Stimulated activated naive CD8-positive, alpha-beta T cell treated with anti-CD3 and anti-CD28 coated beads, Interleukin-15, Interleukin-2, amounts not matched to agents 100 ng/mL and 50 ng/mL, for 24 hours (primary cell): ENCODE results near the gene MCM9.
A peak's percentile ranks its signal among the peaks of the same experiment; 100 is the strongest.

Experiments used
- H3K27ac Mint-ChIP-seq: one replicate; pipeline ENCODE4 v1.8.0; 2021; ENCODE audit warnings: mild to moderate bottlenecking, mixed read lengths
- H3K27me3 Mint-ChIP-seq: one replicate; pipeline ENCODE4 v1.8.0; 2021; ENCODE audit warnings: mixed read lengths
- H3K36me3 Mint-ChIP-seq: one replicate; pipeline ENCODE4 v1.8.0; 2021; ENCODE audit warnings: low read depth, mixed read lengths
- H3K4me1 Mint-ChIP-seq: one replicate; pipeline ENCODE4 v1.8.0; 2021; ENCODE audit warnings: low read depth, mixed read lengths
- H3K4me3 Mint-ChIP-seq: one replicate; pipeline ENCODE4 v1.8.0; 2021; ENCODE audit warnings: mild to moderate bottlenecking, mixed read lengths
- H3K9me3 Mint-ChIP-seq: one replicate; pipeline ENCODE4 v1.8.0; 2021; ENCODE audit warnings: mixed read lengths

Gene MCM9

GRCh38 chr6:118791499-118791898 lies 143.5 kb downstream of the MCM9 start:
- Mint-ChIP-seq H3K36me3 (peaks cover 26% of the 10 kb centered on the region), H3K27ac (no peak overlapping the region), H3K4me1 (peaks cover 56% of the 10 kb centered on the region), H3K4me3 (no peak overlapping the region), H3K9me3 (peaks cover 24% of the 10 kb centered on the region), H3K27me3 (no peaks in the 10 kb centered on the region)

- Mint-ChIP-seq H3K9me3 (peaks cover 16% of the 10 kb centered on the region), H3K4me1 (peaks cover 47% of the 10 kb centered on the region), H3K27me3 (no peaks in the 10 kb centered on the region), H3K27ac (no peak overlapping the region), H3K36me3 (peaks cover 13% of the 10 kb centered on the region), H3K4me3 (no peak overlapping the region)
Observed at GRCh38 chr6:118789954-118790353, 145.0 kb downstream of the MCM9 start.

GRCh38 chr6:118789419-118789818 lies 145.5 kb downstream of the MCM9 start:
- Mint-ChIP-seq H3K9me3 (peaks cover 16% of the 10 kb centered on the region), H3K27me3 (no peaks in the 10 kb centered on the region), H3K4me1 (peaks cover 47% of the 10 kb centered on the region), H3K36me3 (peaks cover 13% of the 10 kb centered on the region), H3K27ac (no peak overlapping the region), H3K4me3 (no peak overlapping the region)

- H3K4me3 Mint-ChIP-seq = no peak overlapping the region
- peaks cover 16% of the 10 kb centered on the region for H3K9me3 Mint-ChIP-seq
- H3K36me3 Mint-ChIP-seq = peaks cover 13% of the 10 kb centered on the region
- no peak overlapping the region for H3K27ac Mint-ChIP-seq
- H3K27me3 Mint-ChIP-seq = no peaks in the 10 kb centered on the region
- peaks cover 47% of the 10 kb centered on the region for H3K4me1 Mint-ChIP-seq
Observed at GRCh38 chr6:118788702-118789101, 146.3 kb downstream of the MCM9 start.

- peaks cover 16% of the 10 kb centered on the region for H3K9me3 Mint-ChIP-seq
- H3K4me1 Mint-ChIP-seq = peaks cover 47% of the 10 kb centered on the region
- H3K27me3 Mint-ChIP-seq = no peaks in the 10 kb centered on the region
- H3K4me3 Mint-ChIP-seq = no peak overlapping the region
- peaks cover 13% of the 10 kb centered on the region for H3K36me3 Mint-ChIP-seq
- no peak overlapping the region for H3K27ac Mint-ChIP-seq
Observed at GRCh38 chr6:118787724-118788423, 147.1 kb downstream of the MCM9 start.

GRCh38 chr6:118786596-118787453 lies 148.1 kb downstream of the MCM9 start:
- Mint-ChIP-seq H3K4me1 (peaks cover 42% of the 10 kb centered on the region), H3K4me3 (no peak overlapping the region), H3K27ac (no peak overlapping the region), H3K36me3 (peaks cover 6% of the 10 kb centered on the region), H3K9me3 (peaks cover 7% of the 10 kb centered on the region), H3K27me3 (no peaks in the 10 kb centered on the region)

GRCh38 chr6:118785601-118786000 lies 149.4 kb downstream of the MCM9 start:
- Mint-ChIP-seq H3K9me3 (no peaks in the 10 kb centered on the region), H3K27ac (no peak overlapping the region), H3K36me3 (no peaks in the 10 kb centered on the region), H3K4me3 (no peak overlapping the region), H3K4me1 (peaks cover 30% of the 10 kb centered on the region), H3K27me3 (no peaks in the 10 kb centered on the region)

- Mint-ChIP-seq H3K27me3 (no peaks in the 10 kb centered on the region), H3K4me3 (no peak overlapping the region), H3K4me1 (peaks cover 25% of the 10 kb centered on the region), H3K9me3 (no peaks in the 10 kb centered on the region), H3K27ac (no peak overlapping the region), H3K36me3 (no peaks in the 10 kb centered on the region)
Observed at GRCh38 chr6:118784641-118785164, 150.3 kb downstream of the MCM9 start.

- no peaks in the 10 kb centered on the region for H3K9me3 Mint-ChIP-seq
- no peak overlapping the region for H3K27ac Mint-ChIP-seq
- H3K4me1 Mint-ChIP-seq = peaks cover 19% of the 10 kb centered on the region
- H3K4me3 Mint-ChIP-seq = no peak overlapping the region
- peaks cover 2% of the 10 kb centered on the region for H3K27me3 Mint-ChIP-seq
- no peaks in the 10 kb centered on the region for H3K36me3 Mint-ChIP-seq
Observed at GRCh38 chr6:118783931-118784550, 150.9 kb downstream of the MCM9 start.

GRCh38 chr6:118782651-118783050 lies 152.3 kb downstream of the MCM9 start:
- Mint-ChIP-seq H3K27me3 (peaks cover 2% of the 10 kb centered on the region), H3K4me3 (no peak overlapping the region), H3K27ac (no peak overlapping the region), H3K9me3 (no peaks in the 10 kb centered on the region), H3K4me1 (peaks cover 18% of the 10 kb centered on the region), H3K36me3 (no peaks in the 10 kb centered on the region)

- no peak overlapping the region for H3K27ac Mint-ChIP-seq
- no peak overlapping the region for H3K4me3 Mint-ChIP-seq
- peaks cover 18% of the 10 kb centered on the region for H3K4me1 Mint-ChIP-seq
- H3K27me3 Mint-ChIP-seq = peaks cover 2% of the 10 kb centered on the region
- no peaks in the 10 kb centered on the region for H3K36me3 Mint-ChIP-seq
- H3K9me3 Mint-ChIP-seq = no peaks in the 10 kb centered on the region
Observed at GRCh38 chr6:118781897-118782296, 153.1 kb downstream of the MCM9 start.

- no peaks in the 10 kb centered on the region for H3K9me3 Mint-ChIP-seq
- no peak overlapping the region for H3K27ac Mint-ChIP-seq
- H3K4me1 Mint-ChIP-seq = peaks cover 26% of the 10 kb centered on the region
- no peaks in the 10 kb centered on the region for H3K36me3 Mint-ChIP-seq
- H3K27me3 Mint-ChIP-seq = peaks cover 2% of the 10 kb centered on the region
- H3K4me3 Mint-ChIP-seq = no peak overlapping the region
Observed at GRCh38 chr6:118780668-118781067, 154.3 kb downstream of the MCM9 start.

- peaks cover 26% of the 10 kb centered on the region for H3K4me1 Mint-ChIP-seq
- H3K4me3 Mint-ChIP-seq = peak overlapping the region; percentile 7
- no peaks in the 10 kb centered on the region for H3K36me3 Mint-ChIP-seq
Observed at GRCh38 chr6:118776607-118777549, 158.1 kb downstream of the MCM9 start.

GRCh38 chr6:118775381-118775780 lies 159.6 kb downstream of the MCM9 start:
- H3K4me3 Mint-ChIP-seq = no peak overlapping the region
- no peaks in the 10 kb centered on the region for H3K36me3 Mint-ChIP-seq
- no peaks in the 10 kb centered on the region for H3K9me3 Mint-ChIP-seq
- H3K27me3 Mint-ChIP-seq = peaks cover 2% of the 10 kb centered on the region
- no peak overlapping the region for H3K27ac Mint-ChIP-seq
- peaks cover 27% of the 10 kb centered on the region for H3K4me1 Mint-ChIP-seq

More at GRCh38 chr6:118776607-118777549, 158.1 kb downstream of the MCM9 start:
- Mint-ChIP-seq H3K27me3 (peaks cover 2% of the 10 kb centered on the region), H3K9me3 (no peaks in the 10 kb centered on the region), H3K27ac (peak overlapping the region; percentile 69)
